GM21528 (cell line): ENCODE measurements around the gene TMEM63A.
"Not testable (repeated sequence)": the region's sequence is repeated elsewhere in the genome, so short reads cannot be mapped to it uniquely, and the experiment has no call there.

Experiments used
- ATAC-seq: cut with Tn5 transposase; IDR thresholded peaks from one replicate; pipeline ENCODE4 v1.9.1; 2021; ENCODE audit warnings: mild to moderate bottlenecking, moderate library complexity; ENCODE audit not compliant: unreplicated experiment, low FRiP score

Gene TMEM63A

DNA sequence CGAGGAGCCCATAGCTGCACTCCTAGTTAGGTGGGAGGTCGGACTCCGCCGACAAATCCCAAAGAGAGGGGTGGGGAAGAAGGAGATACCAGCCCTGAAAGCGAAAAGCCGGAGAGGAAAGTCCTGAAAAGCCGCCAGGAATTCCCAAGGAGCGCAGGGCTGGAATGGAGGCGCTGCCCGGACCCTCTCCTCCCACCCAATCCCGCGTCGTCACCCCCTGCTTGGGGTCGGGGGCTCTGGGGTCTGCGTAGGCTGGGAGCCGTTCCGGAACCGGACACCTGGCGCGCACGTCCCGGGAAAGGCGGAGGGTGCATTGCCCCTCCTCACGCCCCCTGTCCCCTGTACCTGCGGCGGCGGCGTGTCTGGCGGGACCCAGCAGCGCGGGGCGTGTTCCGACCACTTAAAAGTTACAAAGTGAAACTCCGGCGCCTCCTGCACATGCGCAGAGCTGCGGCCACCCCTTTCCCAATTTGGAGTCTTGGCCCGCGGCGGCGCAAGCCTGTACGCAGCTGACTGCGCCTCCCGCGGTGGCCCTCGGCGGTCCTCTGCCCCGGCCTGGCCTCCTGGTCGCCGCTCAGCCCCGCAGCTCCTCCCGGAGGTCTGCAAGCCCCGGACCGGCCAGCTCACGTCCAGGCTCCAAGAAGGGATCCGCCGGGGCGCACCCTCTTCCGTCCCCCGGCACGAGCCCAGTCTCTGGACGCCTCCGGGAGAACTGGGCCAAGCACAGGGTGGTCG is at the start of gene TMEM63A:
Gene TMEM63A (minus strand): TSS at position 422 of the 735 bp plus-strand sequence. CDS start 4,800 bp downstream, outside the sequence.
- peak; percentile 74 for ATAC-seq

DNA sequence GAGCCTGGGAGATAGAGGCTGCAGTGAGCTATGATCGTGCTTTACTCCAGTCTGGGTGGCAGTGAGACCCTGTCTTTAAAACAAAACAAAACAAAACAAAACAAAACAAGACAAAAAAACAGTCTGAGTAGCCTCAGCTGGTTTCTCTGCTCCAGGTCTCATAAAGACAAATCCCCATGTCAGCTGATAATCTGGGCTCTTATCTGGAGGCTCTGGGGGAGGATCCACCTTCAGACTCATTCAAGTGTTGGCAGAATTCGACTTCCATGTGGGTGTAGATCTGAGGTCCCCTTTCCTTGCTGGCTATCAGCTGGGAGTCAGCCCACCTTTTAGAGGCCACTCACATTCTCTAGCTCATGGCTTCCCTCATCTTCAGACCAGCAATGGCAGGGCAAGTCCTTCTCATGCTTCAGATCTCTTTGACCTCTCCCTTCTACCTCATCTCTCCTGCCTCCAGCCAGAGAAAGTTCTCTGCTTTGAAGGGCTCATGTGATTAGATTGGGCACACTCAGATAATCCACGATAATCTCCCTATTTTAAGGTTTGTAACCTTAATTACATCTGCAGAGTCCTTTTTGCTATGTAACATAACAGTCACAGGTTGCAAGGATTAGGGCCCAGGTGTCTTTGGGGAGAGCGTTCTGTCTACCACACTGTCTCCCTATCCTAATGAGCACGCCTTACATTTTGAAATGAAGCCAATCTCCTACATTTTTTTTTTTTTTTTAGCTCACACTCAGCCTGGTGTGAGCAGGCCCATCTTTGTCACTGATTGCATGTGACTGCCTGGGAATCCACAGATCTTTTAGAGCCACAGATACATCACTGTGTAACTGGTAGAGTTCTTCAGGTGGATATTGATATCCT is 49.3 kb upstream of the TMEM63A start:
- ATAC-seq: no peak

DNA sequence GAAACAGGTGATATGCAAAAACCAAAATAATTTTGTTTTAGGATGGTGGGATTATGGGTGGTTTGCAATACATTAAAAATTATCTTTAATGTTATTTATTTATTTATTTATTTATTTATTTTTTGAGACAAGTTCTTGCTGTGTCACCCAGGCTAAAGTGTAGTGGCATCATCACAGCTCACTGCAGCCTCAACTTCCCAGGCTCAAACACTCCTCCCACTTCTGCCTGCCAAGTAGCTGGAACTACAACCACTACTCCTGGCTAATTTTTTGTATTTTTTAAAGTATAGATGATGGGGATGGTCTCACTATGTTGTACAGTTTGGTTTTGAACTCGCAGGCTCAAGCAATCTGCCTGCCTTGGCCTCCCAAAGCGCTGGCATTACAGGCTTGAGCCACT is 48.4 kb upstream of the TMEM63A start:
- ATAC-seq: no peak

DNA sequence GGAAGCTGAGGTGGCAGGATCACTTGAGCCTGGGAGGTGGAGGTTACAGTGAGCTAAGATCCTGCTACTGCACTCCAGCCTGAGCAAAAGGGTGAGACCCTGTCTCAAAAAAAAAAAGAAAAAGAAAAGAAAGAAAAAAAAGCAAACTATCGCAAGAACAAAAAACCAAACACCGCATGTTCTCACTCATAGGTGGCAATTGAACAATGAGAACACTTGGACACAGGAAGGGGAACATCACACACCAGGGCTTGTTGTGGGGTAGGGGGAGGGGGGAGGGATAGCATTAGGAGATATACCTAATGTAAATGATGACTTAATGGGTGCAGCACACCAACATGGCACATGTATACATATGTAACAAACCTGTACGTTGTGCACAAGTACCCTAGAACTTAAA is 47.3 kb upstream of the TMEM63A start:
- not testable (repeated sequence) for ATAC-seq

DNA sequence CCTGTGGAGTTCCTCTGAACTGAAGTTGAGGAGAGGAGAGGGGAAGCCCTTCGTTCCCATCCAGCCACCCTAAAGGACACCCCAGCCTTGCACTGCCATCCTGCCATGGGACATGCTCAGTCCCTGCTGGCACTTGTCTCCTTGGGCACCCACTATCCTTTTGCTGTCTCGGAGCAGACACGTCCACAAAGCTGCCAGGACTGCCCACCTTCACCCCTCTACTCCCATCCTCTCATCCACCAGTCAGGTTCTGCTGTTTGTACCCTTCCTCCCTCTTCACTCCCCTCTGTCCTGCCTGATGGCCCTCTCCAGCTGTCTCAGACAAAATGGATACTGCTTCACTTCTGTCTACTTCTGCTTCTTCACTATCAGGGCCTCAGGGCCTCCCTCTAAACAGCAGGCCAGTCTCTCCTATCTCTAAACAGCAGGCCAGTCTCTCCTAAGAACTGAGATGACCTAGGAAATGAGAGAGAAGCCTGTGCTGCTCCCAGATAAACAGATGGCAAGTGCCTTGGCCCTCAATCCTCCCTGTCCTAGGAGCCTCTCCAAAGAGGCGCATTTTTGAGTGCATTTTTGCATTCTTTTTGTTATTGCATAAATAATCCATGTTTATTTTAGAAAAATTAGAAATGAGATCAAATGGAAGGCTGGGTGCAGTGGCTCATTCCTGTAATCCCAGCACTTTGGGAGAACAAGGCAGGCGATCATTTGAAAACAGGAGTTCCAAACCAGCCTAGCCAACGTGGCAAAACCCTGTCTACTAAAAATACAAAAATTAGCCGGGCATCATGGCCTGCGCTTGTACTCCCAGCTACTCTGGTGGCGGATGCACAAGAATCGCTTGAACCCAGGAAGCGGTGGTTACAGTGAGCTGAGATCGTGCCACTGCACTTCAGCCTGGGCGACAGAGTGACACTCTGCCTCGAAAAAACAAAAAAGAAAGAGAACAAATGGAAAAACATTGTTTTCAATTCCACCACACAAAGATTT is 46.3 kb upstream of the TMEM63A start:
- ATAC-seq: no peak

DNA sequence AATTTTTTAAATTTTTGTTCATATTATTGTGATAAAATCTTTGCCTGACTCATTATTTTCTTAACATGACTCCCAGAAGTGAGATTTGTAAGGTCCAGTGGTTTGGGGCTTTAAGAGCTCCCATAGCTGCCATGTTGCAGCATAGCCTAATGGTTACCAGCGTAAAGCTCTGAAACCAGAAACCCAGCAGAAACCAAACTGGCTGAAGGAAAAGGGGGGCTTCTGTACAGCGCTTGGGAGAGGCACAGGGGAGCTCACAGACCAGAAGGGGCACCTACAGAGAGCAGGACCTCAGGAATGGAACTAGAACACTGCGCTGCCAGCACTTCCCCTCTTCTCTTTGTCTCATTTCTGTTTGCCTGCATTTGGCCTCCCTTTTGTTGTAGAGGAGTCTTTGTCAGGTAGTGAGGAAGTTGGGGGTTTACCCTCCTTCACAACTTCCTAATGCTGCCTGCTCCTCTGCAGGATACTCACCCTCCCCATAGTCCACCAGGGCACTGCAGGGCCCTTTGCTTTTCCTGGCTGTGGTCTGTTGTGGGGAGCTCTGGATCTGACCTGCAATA is 44.5 kb upstream of the TMEM63A start:
- ATAC-seq: no peak

DNA sequence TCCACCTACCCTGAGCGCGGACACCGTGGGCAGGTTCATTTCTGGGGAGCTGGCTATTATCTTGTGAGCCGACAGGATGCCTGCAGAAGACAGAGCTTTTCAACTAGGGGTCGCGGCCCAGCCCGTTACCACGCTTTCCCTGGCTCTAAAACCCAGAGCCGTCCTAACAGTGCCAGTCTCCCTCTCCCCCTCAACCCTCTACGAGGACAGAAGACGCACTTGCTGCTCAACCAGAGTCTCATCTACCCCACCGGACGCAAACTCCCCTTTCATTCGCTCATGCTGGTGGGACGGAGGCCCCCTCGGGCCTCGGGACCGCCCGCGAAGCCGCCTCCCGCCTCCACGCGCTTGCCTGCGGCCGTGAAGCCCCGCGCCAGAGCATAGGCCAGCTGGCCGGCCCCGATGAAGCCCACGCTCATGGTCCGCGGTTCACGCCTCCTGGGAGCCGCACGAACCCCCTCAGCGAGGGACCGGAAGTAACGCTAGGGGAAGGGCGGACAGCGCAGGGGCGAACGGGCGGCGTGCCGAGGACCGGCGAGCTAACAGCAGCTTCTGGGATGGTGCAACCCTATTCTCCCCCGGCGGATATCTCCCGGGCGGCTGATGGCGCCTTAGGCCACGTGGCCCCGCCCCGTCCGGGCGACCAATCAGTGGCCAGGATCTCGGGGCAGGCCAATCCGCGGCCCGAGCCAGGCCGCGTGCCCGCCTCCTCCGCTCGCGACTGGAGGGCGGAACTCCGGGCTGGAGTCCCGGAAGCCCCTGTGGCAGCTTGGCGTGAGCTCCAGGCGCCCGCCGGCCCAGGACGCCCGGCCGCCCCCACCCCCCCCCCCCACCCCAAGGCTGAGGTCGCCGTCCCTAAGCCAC is 41.7 kb upstream of the TMEM63A start, which contains the start of gene PYCR2:
Gene PYCR2 (minus strand): TSS at position 559 of the 864 bp plus-strand sequence. CDS start 140 bp downstream, at position 419.
- peak; percentile 98 for ATAC-seq

DNA sequence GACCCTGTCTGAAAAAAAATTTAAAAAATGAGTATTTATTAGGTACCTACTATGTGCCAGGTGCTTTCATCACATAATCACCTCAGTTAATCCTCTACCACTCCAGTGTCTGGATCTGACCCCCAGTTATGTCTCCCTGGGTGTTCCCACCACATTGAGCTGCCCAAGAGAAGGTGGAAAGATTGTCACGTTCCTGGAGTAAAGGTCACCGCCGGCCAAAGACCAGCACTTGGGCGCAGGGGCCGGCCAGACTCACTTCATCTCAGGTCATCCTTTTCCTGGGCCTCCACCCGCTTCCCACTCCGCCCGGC is 41.2 kb upstream of the TMEM63A start:
- ATAC-seq: no peak

DNA sequence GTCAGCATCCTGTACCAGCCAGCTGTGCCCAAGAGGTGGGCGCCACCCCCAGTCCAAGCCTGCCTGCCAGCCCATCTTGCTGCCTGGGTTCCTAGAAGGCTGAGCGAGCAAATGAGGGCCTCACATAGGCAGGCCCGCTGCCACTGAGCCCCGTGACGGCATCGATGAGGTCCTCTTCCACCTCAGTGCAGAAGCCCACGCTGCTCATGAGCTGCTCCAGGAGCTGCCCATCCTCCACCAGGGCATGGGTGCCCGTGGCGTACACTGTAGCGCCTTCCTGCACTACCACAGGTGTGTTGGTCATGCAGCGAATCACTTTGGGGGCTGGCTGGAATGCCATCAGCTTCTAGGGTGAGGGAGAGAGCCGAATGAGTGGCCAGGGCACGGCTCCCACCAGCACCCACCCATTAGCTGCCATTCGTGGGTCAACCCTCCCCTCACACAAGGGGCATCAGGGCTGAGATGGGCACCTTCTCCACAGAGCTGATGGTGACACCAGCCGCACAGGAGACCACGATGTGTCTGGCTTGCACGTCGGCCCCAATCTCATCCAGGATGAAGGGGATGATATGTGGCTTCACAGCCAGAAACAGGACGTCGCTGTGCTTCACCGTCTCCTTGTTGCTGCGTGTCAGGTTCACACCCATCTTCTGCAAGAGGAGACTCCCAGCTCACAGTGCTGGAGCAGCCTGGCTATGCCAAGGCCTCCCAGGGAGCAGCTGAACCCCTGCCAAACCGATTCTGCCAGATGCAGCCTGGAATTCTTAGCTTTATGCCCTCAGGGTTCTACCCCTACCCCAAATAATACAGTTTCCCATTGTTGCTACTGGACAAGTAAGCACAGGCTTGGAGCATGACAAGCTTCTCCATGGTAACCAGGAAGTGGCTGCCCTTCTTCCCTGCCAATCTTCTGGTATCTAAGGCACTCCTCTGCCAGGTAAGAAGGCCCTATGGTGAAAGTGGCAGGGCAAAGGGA is 39.8 kb upstream of the TMEM63A start:
- no peak for ATAC-seq

DNA sequence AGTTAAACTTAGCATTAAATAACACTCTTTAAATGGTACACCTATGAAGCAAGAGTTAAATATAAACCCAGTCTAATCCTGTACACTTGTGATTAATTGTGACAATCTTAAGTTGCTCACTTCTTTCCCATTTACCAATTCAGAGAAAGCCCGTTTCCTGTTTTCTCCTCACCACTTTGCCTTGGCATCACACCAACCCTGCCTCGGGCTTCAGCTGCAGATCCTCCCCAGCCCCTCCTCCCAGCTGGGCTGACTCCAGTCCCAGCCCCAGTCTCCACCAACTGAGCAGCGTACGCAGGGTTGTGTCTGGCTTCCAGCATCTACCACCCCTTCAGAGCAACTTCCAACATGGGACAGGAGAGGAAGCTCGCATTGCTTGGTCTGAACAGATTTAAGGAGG is 37.7 kb upstream of the TMEM63A start:
- no peak for ATAC-seq

DNA sequence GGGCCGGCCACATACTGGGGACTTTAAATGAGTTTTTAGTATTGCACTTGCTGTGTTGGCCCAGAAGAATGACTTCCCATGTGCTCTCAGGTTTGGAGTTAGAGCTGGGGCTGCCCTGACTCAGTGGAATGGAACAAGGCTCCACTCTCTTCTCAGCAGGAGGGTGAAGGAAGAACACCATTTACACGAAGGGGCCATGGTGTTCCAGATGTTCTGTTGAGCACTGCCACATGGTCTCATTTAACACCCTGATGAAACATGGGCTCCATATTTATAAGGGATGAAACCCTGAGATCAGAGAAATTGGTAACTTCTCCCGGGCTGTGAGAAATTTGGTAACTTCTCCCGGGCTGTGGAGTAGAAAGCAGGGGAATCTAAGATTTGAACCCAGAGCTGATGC is 36.1 kb upstream of the TMEM63A start:
- no peak for ATAC-seq

DNA sequence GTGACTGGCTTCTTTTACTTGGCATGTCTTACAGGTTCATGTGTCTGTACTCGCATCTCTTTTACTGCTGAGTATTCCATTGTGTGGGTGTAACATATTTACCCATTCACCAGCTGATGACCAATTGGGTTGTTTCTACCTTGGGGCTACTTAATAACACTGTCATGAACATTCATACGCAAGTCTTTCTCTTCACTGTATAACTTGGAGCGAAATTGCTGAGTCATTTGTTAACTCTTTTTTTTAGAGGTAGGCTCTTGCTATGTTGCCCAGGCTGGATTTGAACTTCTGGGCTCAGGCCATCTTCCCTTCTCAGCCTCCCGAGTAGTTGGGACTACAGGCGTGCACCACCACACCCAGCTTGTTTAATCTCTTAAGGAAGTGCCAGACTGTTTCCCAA is 35.4 kb upstream of the TMEM63A start:
- no peak for ATAC-seq

DNA sequence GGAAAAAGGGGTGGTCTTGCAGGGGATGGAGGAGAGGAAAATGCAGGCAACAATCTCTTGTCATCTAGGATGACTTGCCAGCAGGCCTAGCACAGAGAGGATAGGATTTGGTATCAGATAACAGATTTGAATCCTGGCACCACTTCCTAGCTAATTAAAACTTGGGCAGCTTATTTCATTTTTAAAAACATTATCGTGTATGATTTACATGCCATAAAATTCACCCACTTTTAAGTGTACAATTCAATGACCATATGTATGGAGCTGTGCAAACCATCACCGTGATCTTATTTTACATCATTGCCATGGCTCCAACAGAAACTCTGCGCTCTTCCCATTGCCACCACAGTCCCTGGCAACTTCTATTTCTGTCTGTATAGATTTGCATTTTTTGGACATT is 34.9 kb upstream of the TMEM63A start:
- no peak for ATAC-seq

DNA sequence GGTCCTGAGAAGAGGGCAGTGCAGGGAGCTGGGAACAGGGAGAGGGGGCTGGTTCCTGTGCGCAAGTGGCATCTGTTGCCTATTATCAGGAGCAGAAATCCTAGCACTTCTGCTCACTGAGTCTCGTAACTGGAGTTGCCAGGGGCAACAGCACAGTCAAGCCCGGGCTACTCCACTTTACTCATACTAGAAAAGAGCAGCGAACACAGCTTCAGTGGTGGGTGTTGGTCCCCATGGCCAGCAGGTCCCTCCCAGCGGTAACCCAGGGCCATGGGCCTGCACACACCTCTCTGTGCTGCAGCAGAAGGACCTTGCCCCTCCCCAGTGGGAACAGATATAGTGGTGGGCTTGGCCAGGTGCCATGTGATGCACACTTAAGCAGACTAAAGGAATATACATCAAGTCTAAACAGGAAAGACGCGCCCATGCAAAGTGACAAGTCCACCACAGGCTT is 33.4 kb upstream of the TMEM63A start:
- no peak for ATAC-seq

DNA sequence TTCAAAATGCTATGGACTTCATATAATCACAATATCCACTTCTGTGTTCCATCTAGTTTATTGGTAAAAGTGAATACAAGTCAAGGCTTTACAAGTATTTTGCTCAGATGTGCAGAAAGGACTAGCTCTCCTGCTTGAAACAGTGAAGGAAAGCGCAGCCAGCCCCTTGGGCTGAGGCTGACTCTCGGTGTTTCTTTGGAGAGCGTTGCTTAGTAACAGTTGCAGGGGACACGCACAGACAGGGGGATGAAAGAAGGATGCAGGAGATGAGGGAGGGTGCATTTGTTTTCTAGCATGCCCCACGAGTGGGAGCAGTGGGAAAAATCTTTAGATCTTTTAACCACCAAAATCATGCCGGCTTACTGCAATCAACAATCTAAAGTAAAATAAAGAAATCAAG is 32.8 kb upstream of the TMEM63A start:
- ATAC-seq: no peak

DNA sequence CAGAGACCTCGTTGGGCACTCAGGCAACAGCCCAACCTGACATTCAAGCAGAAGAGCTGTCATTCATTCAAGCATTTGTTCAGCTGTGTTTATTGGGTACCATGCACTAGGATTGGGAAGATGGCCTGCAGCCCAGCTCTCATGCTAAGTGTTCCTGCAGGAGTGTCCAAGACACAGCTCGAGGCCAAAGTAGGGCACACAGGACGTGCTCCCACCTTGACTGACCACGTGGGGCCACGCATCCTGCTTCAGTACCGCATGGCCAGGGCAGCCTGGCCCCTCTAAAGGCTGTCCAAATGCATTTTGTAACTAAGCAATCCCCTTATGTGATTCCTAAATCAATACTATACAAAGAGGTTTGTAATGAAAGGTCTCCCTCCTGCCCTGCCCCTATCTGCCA is 32.2 kb upstream of the TMEM63A start:
- ATAC-seq: no peak

DNA sequence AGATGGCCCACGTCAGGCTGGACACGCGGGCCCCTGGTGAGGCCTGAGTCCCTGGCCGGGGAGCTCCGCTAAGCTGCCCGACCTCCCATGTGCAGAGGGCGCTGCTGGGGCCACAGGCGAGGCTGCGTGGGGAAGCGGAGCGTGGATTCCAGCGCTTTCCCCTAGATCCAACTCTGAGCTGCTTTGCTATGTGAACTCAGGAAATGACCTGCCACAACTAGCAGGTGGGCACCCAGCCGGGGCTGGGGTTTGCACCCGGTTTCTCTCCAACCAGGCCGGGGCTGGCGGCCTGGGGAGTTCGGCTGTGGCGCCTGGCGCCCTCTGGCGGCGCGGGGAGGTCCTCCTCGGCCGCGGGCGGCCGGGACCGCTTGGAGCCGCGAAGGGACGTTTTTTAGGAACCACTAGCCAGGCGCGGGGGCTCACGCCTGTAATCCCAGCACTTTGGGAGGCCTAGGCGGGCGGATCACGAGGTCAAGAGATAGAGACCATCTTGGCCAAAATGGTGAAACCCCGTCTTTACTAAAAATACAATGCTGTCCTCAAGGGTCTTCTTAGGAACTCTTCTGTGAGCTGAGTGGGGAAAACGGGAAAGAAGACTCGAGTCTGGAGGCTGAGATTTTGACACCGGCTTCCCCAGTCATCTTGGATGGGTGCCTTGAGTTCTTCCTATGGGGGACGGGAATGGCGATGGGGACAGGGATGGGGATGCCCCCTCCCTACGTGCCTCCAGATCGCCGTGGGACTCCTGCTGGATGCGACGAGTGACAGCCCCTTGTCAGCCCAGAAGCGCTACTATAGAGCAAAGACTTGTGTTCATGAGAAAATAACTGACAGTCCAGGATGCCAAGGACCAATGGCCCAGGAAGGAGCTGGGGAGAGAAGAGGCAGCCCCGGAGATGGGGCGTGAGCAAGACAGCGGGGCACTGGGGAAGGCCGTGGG is 29.3 kb upstream of the TMEM63A start:
- ATAC-seq: no peak
